Measurements from ENCODE around the gene SUCLG1.

Gene SUCLG1

GRCh38 chr2:84375020-84375419 is 84.1 kb downstream of the SUCLG1 start:
- Histone ChIP-seq H3K4me3 (ENCODE audit: low read depth, low read length) (no peak overlapping the region), H3K9me3 (ENCODE audit: control insufficient read depth, insufficient read depth, low read depth, low read length) (no peaks in the 10 kb centered on the region), H3K4me1 (ENCODE audit: control insufficient read depth, insufficient read depth, low read length) (no peaks in the 10 kb centered on the region), H3K27ac (ENCODE audit: extremely low read depth, low read depth, low read length) (no peak overlapping the region), H3K36me3 (ENCODE audit: control insufficient read depth in 2 of 2, insufficient read depth in 1 of 2, low read length in 2 of 2) (no peaks in the 10 kb centered on the region)
- ChIA-PET CTCF (no interaction called here), POLR2A (no interaction called here)
- no peak for TF ChIP-seq ZNF544 (tag by site-specific recombination; IDR thresholded peaks at IDR 0.05)
- no peak for TF ChIP-seq ZNF791 (tag by site-specific recombination; IDR thresholded peaks at IDR 0.05)

DNA sequence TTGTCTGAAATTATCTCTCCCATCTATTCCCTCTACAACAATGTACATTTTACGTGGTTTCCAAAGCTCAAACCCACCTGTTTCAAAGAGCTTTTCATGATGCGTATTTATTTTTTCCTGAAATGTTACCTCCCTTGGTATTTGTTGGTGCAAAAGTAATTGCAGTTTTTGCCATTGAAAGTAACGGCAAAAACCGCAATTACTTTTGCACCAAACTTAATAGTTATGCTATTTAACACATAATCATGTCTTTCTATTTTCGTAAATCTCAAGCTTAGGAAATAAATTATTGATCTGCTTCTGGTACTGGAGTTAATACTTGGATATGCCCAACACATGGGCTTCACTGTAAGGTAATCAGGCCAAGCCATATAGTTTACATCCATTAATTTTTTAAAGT is 85.2 kb downstream of the SUCLG1 start:
- no peak overlapping the region for H3K4me3 ChIP-seq (ENCODE audit: low read depth, low read length)
- ChIA-PET POLR2A (no interaction called here), CTCF (no interaction called here)
- no peaks in the 10 kb centered on the region for H3K36me3 ChIP-seq (ENCODE audit: control insufficient read depth in 2 of 2, insufficient read depth in 1 of 2, low read length in 2 of 2)
- H3K27ac ChIP-seq (ENCODE audit: extremely low read depth, low read depth, low read length), result no peak overlapping the region
- TF ChIP-seq ZNF16 (tag by site-specific recombination; IDR thresholded peaks at IDR 0.05; ENCODE audit: low read depth) (no peak), MYNN (tag by site-specific recombination; IDR thresholded peaks at IDR 0.05; ENCODE audit: borderline replicate concordance) (no peak), ZNF621 (tag by site-specific recombination; IDR thresholded peaks at IDR 0.05) (no peak), ZNF140 (tag by site-specific recombination; IDR thresholded peaks at IDR 0.05) (no peak), ZNF791 (tag by site-specific recombination; IDR thresholded peaks at IDR 0.05) (no peak), GFI1B (tag by site-specific recombination; IDR thresholded peaks at IDR 0.05) (no peak), ZNF112 (tag by site-specific recombination; IDR thresholded peaks at IDR 0.05) (no peak), ZNF132 (tag by site-specific recombination; IDR thresholded peaks at IDR 0.05; ENCODE audit: borderline replicate concordance) (no peak), ZSCAN5A (tag by site-specific recombination; IDR thresholded peaks at IDR 0.05) (no peak), ZBTB1 (tag by site-specific recombination; IDR thresholded peaks at IDR 0.05) (no peak), ZNF561 (tag by site-specific recombination; IDR thresholded peaks at IDR 0.05; ENCODE audit: borderline replicate concordance) (no peak), ZSCAN16 (tag by site-specific recombination; IDR thresholded peaks at IDR 0.05) (no peak), ZNF792 (tag by site-specific recombination; IDR thresholded peaks at IDR 0.05) (no peak), ZBTB7A (tag by site-specific recombination; IDR thresholded peaks at IDR 0.05; ENCODE audit: low read depth) (no peak), ZFHX2 (tag by site-specific recombination; conservative IDR thresholded peaks at IDR 0.05) (no peak), OSR2 (tag by site-specific recombination; IDR thresholded peaks at IDR 0.05) (no peak)
- TF ChIP-seq, protein P1, sequence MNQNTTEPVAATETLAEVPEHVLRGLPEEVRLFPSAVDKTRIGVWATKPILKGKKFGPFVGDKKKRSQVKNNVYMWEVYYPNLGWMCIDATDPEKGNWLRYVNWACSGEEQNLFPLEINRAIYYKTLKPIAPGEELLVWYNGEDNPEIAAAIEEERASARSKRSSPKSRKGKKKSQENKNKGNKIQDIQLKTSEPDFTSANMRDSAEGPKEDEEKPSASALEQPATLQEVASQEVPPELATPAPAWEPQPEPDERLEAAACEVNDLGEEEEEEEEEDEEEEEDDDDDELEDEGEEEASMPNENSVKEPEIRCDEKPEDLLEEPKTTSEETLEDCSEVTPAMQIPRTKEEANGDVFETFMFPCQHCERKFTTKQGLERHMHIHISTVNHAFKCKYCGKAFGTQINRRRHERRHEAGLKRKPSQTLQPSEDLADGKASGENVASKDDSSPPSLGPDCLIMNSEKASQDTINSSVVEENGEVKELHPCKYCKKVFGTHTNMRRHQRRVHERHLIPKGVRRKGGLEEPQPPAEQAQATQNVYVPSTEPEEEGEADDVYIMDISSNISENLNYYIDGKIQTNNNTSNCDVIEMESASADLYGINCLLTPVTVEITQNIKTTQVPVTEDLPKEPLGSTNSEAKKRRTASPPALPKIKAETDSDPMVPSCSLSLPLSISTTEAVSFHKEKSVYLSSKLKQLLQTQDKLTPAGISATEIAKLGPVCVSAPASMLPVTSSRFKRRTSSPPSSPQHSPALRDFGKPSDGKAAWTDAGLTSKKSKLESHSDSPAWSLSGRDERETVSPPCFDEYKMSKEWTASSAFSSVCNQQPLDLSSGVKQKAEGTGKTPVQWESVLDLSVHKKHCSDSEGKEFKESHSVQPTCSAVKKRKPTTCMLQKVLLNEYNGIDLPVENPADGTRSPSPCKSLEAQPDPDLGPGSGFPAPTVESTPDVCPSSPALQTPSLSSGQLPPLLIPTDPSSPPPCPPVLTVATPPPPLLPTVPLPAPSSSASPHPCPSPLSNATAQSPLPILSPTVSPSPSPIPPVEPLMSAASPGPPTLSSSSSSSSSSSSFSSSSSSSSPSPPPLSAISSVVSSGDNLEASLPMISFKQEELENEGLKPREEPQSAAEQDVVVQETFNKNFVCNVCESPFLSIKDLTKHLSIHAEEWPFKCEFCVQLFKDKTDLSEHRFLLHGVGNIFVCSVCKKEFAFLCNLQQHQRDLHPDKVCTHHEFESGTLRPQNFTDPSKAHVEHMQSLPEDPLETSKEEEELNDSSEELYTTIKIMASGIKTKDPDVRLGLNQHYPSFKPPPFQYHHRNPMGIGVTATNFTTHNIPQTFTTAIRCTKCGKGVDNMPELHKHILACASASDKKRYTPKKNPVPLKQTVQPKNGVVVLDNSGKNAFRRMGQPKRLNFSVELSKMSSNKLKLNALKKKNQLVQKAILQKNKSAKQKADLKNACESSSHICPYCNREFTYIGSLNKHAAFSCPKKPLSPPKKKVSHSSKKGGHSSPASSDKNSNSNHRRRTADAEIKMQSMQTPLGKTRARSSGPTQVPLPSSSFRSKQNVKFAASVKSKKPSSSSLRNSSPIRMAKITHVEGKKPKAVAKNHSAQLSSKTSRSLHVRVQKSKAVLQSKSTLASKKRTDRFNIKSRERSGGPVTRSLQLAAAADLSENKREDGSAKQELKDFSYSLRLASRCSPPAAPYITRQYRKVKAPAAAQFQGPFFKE (tag by site-specific recombination; IDR thresholded peaks at IDR 0.05; ENCODE audit: borderline replicate concordance), result no peak
- H3K9me3 ChIP-seq (ENCODE audit: control insufficient read depth, insufficient read depth, low read depth, low read length), result no peaks in the 10 kb centered on the region
- no peaks in the 10 kb centered on the region for H3K4me1 ChIP-seq (ENCODE audit: control insufficient read depth, insufficient read depth, low read length)

All from HEK293 (cell line).